PC-9 (cell line): Measurements from ENCODE around the gene CCDC182. TPM values are rescaled to one million over a fixed set of nuclear protein-coding genes. Genes with fewer than 3 reads are reported as not detected.

Source experiments
- BruUV-seq: library from RNA; stranded (reverse); fragments of 400-500 nt; replicated peaks from 2 replicates; lab custom pipeline; 2021; lab: Mats Ljungman, UMichigan
- CTCF ChIA-PET: fragments of 300-600 bp; sonication (Branson Sonifier 250); formaldehyde crosslinking; loops from one replicate; lab custom pipeline; 2022; ENCODE audit warnings: antibody characterized with exemption; lab: Charles Lee
- POLR2A ChIA-PET: fragments of 300-600 bp; sonication (Branson Sonifier 250); formaldehyde crosslinking; loops from one replicate; lab custom pipeline; 2022; ENCODE audit warnings: antibody characterized with exemption; ENCODE audit not compliant: unreplicated experiment; lab: Charles Lee
- DNase-seq, 2 experiments: peaks; one replicate each; pipeline versions ENCODE4 v3.0.0 to v3.0.0-alpha.2; 2015 to 2022; ENCODE audit warnings: mixed read lengths in 1 of 2
- H2AFZ ChIP-seq: fragments of 200-600 bp; sonication (generic); 2 replicates; pipeline ENCODE4 v1.8.1; 2017; ENCODE audit warnings: antibody characterized with exemption
- H3F3A ChIP-seq: fragments of 200-600 bp; sonication (generic); 2 replicates; pipeline ENCODE4 v1.8.1; 2017; ENCODE audit warnings: antibody characterized with exemption, mild to moderate bottlenecking, low read depth; ENCODE audit not compliant: insufficient read depth
- H3K27ac ChIP-seq: fragments of 200-600 bp; sonication (generic); 2 replicates; pipeline ENCODE4 v1.6.1; 2016; ENCODE audit warnings: mixed run types
- H3K27me3 ChIP-seq: fragments of 200-600 bp; sonication (generic); 2 replicates; pipeline ENCODE4 v1.6.1; 2016; ENCODE audit warnings: low read depth, mixed run types; ENCODE audit not compliant: insufficient read depth
- H3K36me3 ChIP-seq: fragments of 200-600 bp; sonication (generic); 2 replicates; pipeline ENCODE4 v1.6.1; 2016; ENCODE audit warnings: low read depth, mixed run types
- H3K4me1 ChIP-seq: fragments of 200-600 bp; sonication (generic); replicated peaks from 2 replicates; pipeline ENCODE4 v1.6.1; 2016; ENCODE audit warnings: mixed run types; ENCODE audit not compliant: insufficient read depth
- H3K4me2 ChIP-seq: fragments of 200-600 bp; sonication (generic); 2 replicates; pipeline ENCODE4 v1.6.1; 2017; ENCODE audit warnings: mixed run types
- H3K4me3 ChIP-seq: fragments of 200-600 bp; sonication (generic); 2 replicates; pipeline ENCODE4 v1.6.1; 2016; ENCODE audit warnings: mixed run types
- H3K79me2 ChIP-seq: fragments of 200-600 bp; sonication (generic); 2 replicates; pipeline ENCODE4 v1.6.1; 2017; ENCODE audit warnings: low read depth, mixed run types
- H3K9me2 ChIP-seq: fragments of 200-600 bp; sonication (generic); 2 replicates; pipeline ENCODE4 v1.8.1; 2017; ENCODE audit warnings: mild to moderate bottlenecking; ENCODE audit not compliant: insufficient read depth
- H3K9me3 ChIP-seq: fragments of 200-600 bp; sonication (generic); 2 replicates; pipeline ENCODE4 v1.8.1; 2016; ENCODE audit warnings: low read depth; ENCODE audit not compliant: insufficient read depth
- H4K20me1 ChIP-seq: fragments of 200-600 bp; sonication (generic); 2 replicates; pipeline ENCODE4 v1.8.1; 2017; ENCODE audit not compliant: insufficient read depth
- CTCF ChIP-seq: fragments of 200-600 bp; sonication (generic); conservative IDR thresholded peaks from 2 replicates; pipeline ENCODE4 v1.6.1; 2017; ENCODE audit warnings: mixed run types, antibody characterized with exemption, mild to moderate bottlenecking, moderate library complexity
- EZH2 ChIP-seq: fragments of 200-600 bp; sonication (generic); IDR thresholded peaks from 2 replicates; pipeline ENCODE4 v1.8.0; 2017; ENCODE audit warnings: antibody characterized with exemption, low read depth
- intact Hi-C: fragments of 100-400 bp; cut with micrococcal nuclease; formaldehyde crosslinking; loops from one replicate; pipeline ENCODE4 v1.10.0; 2022; ENCODE audit not compliant: unreplicated experiment
- total RNA-seq: library from RNA; stranded (reverse); gene quantifications from 2 replicates; pipeline ENCODE4 v1.2.3, GENCODE V29; 2021

CCDC182 gene
- total RNA-seq, 1 experiment from 2014 or later: not detected

GRCh38 chr17:57707892-57708291 lies 37.2 kb downstream of the CCDC182 start:
- Histone ChIP-seq H3K9me2 (no peaks in the 10 kb centered on the region), H4K20me1 (no peaks in the 10 kb centered on the region), H3K4me1 (no peaks in the 10 kb centered on the region), H3K79me2 (no peaks in the 10 kb centered on the region), H3F3A (no peaks in the 10 kb centered on the region), H3K27me3 (peaks cover 65% of the 10 kb centered on the region), H3K4me3 (no peak overlapping the region), H3K27ac (no peak overlapping the region), H3K4me2 (no peak overlapping the region), H3K9me3 (no peaks in the 10 kb centered on the region), H2AFZ (no peak overlapping the region), H3K36me3 (no peaks in the 10 kb centered on the region)
- intact Hi-C loops: no loop called here
- no peak for DNase-seq
- ChIA-PET CTCF (no interaction called here), POLR2A (no interaction called here)
- TF ChIP-seq CTCF: no peak
- no peak for TF ChIP-seq EZH2
- no TSS peak for BruUV-seq

GRCh38 chr17:57706761-57707160 lies 38.3 kb downstream of the CCDC182 start:
- Histone ChIP-seq H3F3A (no peaks in the 10 kb centered on the region), H4K20me1 (no peaks in the 10 kb centered on the region), H3K4me1 (no peaks in the 10 kb centered on the region), H3K27me3 (peaks cover 60% of the 10 kb centered on the region), H3K79me2 (no peaks in the 10 kb centered on the region), H3K36me3 (no peaks in the 10 kb centered on the region), H3K27ac (no peak overlapping the region), H3K9me2 (no peaks in the 10 kb centered on the region), H3K4me2 (no peak overlapping the region), H2AFZ (no peak overlapping the region), H3K9me3 (no peaks in the 10 kb centered on the region), H3K4me3 (no peak overlapping the region)
- no peak for DNase-seq
- TF ChIP-seq CTCF (no peak), EZH2 (no peak)
- intact Hi-C loops: no loop called here
- POLR2A ChIA-PET: no interaction called here
- CTCF ChIA-PET: no interaction called here
- BruUV-seq: no TSS peak

GRCh38 chr17:57705921-57706695 lies 39.0 kb downstream of the CCDC182 start:
- H4K20me1 ChIP-seq: no peaks in the 10 kb centered on the region
- no peaks in the 10 kb centered on the region for H3F3A ChIP-seq
- no peak overlapping the region for H3K4me2 ChIP-seq
- no peak for DNase-seq
- no peaks in the 10 kb centered on the region for H3K9me2 ChIP-seq
- TF ChIP-seq CTCF: no peak
- no peak for TF ChIP-seq EZH2
- intact Hi-C loops: no loop called here
- no TSS peak for BruUV-seq
- no peak overlapping the region for H2AFZ ChIP-seq
- no peak overlapping the region for H3K27ac ChIP-seq
- no peaks in the 10 kb centered on the region for H3K79me2 ChIP-seq
- no peaks in the 10 kb centered on the region for H3K36me3 ChIP-seq
- ChIA-PET CTCF (no interaction called here), POLR2A (no interaction called here)
- H3K9me3 ChIP-seq: no peaks in the 10 kb centered on the region
- H3K4me1 ChIP-seq: no peaks in the 10 kb centered on the region
- H3K4me3 ChIP-seq: no peak overlapping the region
- peaks cover 60% of the 10 kb centered on the region for H3K27me3 ChIP-seq
